ENCODE data around the gene SPRED3. TPM values are rescaled to one million over a fixed set of nuclear protein-coding genes. Genes with fewer than 3 reads are reported as not detected.

The SPRED3 gene
- total and polyA plus RNA-seq, 9 of the 15 experiments (the other 6 are each of a cell fraction or from before 2014, with no cell fraction given) = 0.05 to 1.3 (median 0.36) TPM

DNA sequence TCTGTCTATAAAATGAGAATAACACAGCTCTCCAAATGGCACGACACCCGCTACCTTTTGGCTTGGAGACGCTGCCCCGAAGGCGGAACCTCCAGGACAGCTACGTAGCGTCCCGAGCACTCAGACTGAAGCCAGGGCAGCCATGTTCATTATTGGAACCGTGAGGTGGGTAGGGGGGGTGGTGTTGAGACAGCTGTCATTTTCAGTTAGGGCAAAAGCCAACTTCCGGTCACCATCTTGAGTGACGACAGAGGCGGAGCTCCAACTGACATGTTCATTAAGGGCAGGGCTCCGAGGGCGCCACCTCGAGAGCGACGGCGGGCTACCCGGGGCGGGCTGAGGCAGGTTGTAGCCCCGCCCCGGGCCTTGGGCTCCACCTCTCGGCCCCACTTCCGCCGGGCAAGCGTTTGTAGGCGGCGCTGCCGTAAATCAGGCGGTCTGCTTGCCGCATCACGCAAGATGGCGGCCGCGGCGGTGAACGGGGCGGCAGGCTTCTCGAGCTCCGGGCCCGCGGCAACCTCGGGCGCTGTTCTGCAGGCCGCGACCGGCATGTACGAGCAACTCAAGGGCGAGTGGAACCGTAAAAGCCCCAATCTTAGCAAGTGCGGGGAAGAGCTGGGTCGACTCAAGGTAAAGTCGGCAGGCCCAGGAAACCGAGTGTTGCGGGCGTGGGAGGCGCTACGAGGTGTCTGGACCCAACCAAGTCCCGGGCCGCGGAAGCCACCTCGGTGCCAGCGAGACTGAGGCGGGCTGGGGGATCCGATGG, 14.0 kb upstream of the SPRED3 start, which contains the start of gene PSMD8 (continued):
- TF ChIP-seq GABPB1 (CRISPR knock-in tag; IDR thresholded peaks at IDR 0.05) (peak; percentile 97), SMAD4 (CRISPR knock-in tag; conservative IDR thresholded peaks at IDR 0.05) (peak; percentile 51; the same call in 1 of the 2 replicates), ZNF589 (CRISPR knock-in tag; IDR thresholded peaks at IDR 0.05; ENCODE audit: low read depth) (0 out of 2 replicates have a peak, but pooled peaks have one; percentile 34), XRCC5 (IDR thresholded peaks at IDR 0.05; ENCODE audit: low read depth, low read length) (peak; percentile 73), CEBPB (tag; IDR thresholded peaks at IDR 0.05) (no peak), PRPF4 (IDR thresholded peaks at IDR 0.05; ENCODE audit: insufficient read depth, low read depth, low read length, poor library complexity, severe bottlenecking) (no peak), OTX1 (CRISPR knock-in tag; IDR thresholded peaks at IDR 0.05) (no peak), TGIF2 (CRISPR knock-in tag; IDR thresholded peaks at IDR 0.05) (peak; percentile 74; the same call in 1 of the 2 replicates), ZNF232 (CRISPR knock-in tag; IDR thresholded peaks at IDR 0.05) (peak; percentile 45; the same call in 1 of the 2 replicates), RBFOX2 (IDR thresholded peaks at IDR 0.05; ENCODE audit: low read depth, low read length) (peak; percentile 100), POLR3G (IDR thresholded peaks at IDR 0.05; ENCODE audit: extremely low read depth, insufficient read length, insufficient replicate concordance) (no peak), ZNF146 (CRISPR knock-in tag; IDR thresholded peaks at IDR 0.05; ENCODE audit: unreplicated experiment) (no peak)
- TF ChIP-seq, protein P1, sequence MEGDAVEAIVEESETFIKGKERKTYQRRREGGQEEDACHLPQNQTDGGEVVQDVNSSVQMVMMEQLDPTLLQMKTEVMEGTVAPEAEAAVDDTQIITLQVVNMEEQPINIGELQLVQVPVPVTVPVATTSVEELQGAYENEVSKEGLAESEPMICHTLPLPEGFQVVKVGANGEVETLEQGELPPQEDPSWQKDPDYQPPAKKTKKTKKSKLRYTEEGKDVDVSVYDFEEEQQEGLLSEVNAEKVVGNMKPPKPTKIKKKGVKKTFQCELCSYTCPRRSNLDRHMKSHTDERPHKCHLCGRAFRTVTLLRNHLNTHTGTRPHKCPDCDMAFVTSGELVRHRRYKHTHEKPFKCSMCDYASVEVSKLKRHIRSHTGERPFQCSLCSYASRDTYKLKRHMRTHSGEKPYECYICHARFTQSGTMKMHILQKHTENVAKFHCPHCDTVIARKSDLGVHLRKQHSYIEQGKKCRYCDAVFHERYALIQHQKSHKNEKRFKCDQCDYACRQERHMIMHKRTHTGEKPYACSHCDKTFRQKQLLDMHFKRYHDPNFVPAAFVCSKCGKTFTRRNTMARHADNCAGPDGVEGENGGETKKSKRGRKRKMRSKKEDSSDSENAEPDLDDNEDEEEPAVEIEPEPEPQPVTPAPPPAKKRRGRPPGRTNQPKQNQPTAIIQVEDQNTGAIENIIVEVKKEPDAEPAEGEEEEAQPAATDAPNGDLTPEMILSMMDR (IDR thresholded peaks at IDR 0.05 in 2 of 3, conservative IDR thresholded peaks at IDR 0.05 in 1 of 3; ENCODE audit: insufficient read depth in 2 of 3, low read depth in 1 of 3, low read length in 3 of 3) = peak; percentile 45 to 59 (median 56); a peak in 5 of 6 replicates
- TF ChIP-seq, protein P2, sequence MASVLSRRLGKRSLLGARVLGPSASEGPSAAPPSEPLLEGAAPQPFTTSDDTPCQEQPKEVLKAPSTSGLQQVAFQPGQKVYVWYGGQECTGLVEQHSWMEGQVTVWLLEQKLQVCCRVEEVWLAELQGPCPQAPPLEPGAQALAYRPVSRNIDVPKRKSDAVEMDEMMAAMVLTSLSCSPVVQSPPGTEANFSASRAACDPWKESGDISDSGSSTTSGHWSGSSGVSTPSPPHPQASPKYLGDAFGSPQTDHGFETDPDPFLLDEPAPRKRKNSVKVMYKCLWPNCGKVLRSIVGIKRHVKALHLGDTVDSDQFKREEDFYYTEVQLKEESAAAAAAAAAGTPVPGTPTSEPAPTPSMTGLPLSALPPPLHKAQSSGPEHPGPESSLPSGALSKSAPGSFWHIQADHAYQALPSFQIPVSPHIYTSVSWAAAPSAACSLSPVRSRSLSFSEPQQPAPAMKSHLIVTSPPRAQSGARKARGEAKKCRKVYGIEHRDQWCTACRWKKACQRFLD (CRISPR knock-in tag; IDR thresholded peaks at IDR 0.05) = no peak
- TF ChIP-seq, protein P3, sequence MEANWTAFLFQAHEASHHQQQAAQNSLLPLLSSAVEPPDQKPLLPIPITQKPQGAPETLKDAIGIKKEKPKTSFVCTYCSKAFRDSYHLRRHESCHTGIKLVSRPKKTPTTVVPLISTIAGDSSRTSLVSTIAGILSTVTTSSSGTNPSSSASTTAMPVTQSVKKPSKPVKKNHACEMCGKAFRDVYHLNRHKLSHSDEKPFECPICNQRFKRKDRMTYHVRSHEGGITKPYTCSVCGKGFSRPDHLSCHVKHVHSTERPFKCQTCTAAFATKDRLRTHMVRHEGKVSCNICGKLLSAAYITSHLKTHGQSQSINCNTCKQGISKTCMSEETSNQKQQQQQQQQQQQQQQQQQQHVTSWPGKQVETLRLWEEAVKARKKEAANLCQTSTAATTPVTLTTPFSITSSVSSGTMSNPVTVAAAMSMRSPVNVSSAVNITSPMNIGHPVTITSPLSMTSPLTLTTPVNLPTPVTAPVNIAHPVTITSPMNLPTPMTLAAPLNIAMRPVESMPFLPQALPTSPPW (CRISPR knock-in tag; IDR thresholded peaks at IDR 0.05) = peak; percentile 98
- TF ChIP-seq, protein P4, sequence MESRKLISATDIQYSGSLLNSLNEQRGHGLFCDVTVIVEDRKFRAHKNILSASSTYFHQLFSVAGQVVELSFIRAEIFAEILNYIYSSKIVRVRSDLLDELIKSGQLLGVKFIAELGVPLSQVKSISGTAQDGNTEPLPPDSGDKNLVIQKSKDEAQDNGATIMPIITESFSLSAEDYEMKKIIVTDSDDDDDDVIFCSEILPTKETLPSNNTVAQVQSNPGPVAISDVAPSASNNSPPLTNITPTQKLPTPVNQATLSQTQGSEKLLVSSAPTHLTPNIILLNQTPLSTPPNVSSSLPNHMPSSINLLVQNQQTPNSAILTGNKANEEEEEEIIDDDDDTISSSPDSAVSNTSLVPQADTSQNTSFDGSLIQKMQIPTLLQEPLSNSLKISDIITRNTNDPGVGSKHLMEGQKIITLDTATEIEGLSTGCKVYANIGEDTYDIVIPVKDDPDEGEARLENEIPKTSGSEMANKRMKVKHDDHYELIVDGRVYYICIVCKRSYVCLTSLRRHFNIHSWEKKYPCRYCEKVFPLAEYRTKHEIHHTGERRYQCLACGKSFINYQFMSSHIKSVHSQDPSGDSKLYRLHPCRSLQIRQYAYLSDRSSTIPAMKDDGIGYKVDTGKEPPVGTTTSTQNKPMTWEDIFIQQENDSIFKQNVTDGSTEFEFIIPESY (CRISPR knock-in tag; IDR thresholded peaks at IDR 0.05) = peak; percentile 42
